AG09309 (cell line): ENCODE data around the gene ITGB5.

Source experiments
- DNase-seq: peaks from one replicate; pipeline ENCODE4 v3.0.0-alpha.2; 2010; ENCODE audit warnings: low read depth
- H3K4me3 ChIP-seq: 2 replicates; pipeline ENCODE4 v1.5.1; 2011; ENCODE audit warnings: mild to moderate bottlenecking, low read depth, low read length, moderate library complexity; ENCODE audit not compliant: control insufficient read depth
- CTCF ChIP-seq: IDR thresholded peaks from 2 replicates; pipeline ENCODE4 v1.5.1; 2011; ENCODE audit warnings: mild to moderate bottlenecking, low read depth, low read length, inconsistent platforms; ENCODE audit not compliant: insufficient read depth, control insufficient read depth; ENCODE audit errors: missing control alignments

The ITGB5 gene

GRCh38 chr3:124881976-124882697, 5.0 kb downstream of the ITGB5 start:
- no peak for TF ChIP-seq CTCF
- DNase-seq: no peak
- H3K4me3 ChIP-seq: no peak overlapping the region

- no peak overlapping the region for H3K4me3 ChIP-seq
- no peak for TF ChIP-seq CTCF
Measured at GRCh38 chr3:124879337-124879680, 7.9 kb downstream of the ITGB5 start.

GRCh38 chr3:124878561-124879336, 8.4 kb downstream of the ITGB5 start:
- H3K4me3 ChIP-seq: no peak overlapping the region

More at GRCh38 chr3:124879337-124879680, 7.9 kb downstream of the ITGB5 start:
- DNase-seq: no peak

GRCh38 chr3:124877674-124878073, 9.5 kb downstream of the ITGB5 start:
- no peak for TF ChIP-seq CTCF
- H3K4me3 ChIP-seq: no peak overlapping the region
- no peak for DNase-seq

More at GRCh38 chr3:124878561-124879336, 8.4 kb downstream of the ITGB5 start:
- peak; percentile 85 for DNase-seq
- TF ChIP-seq CTCF: no peak

GRCh38 chr3:124876401-124876878, 10.7 kb downstream of the ITGB5 start:
- no peak for DNase-seq
- no peak for TF ChIP-seq CTCF
- no peak overlapping the region for H3K4me3 ChIP-seq

- TF ChIP-seq CTCF: no peak
- no peak for DNase-seq
- H3K4me3 ChIP-seq: no peak overlapping the region
Measured at GRCh38 chr3:124873226-124873625, 13.9 kb downstream of the ITGB5 start.
